Measurements from ENCODE around the gene FGF19.

FGF19 gene

GRCh38 chr11:69667619-69668604 lies 35.9 kb downstream of the FGF19 start:
- no peak for DNase-seq

GRCh38 chr11:69666752-69667536 lies 36.9 kb downstream of the FGF19 start:
- DNase-seq, result no peak

- no peak for DNase-seq
These were observed 37.6 kb downstream of the FGF19 start for GRCh38 chr11:69666261-69666660.

GRCh38 chr11:69665669-69666068 lies 38.2 kb downstream of the FGF19 start:
- DNase-seq, result no peak

GRCh38 chr11:69664901-69665300 lies 38.9 kb downstream of the FGF19 start:
- DNase-seq, result no peak

- DNase-seq, result no peak
These were observed 39.6 kb downstream of the FGF19 start for GRCh38 chr11:69664103-69664775.

- DNase-seq, result no peak
These were observed 40.5 kb downstream of the FGF19 start for GRCh38 chr11:69663326-69663725.

GRCh38 chr11:69662806-69663205 lies 41.0 kb downstream of the FGF19 start:
- no peak for DNase-seq

- DNase-seq, result no peak
These were observed 41.7 kb downstream of the FGF19 start for GRCh38 chr11:69662021-69662698.

- DNase-seq, result no peak
These were observed 42.5 kb downstream of the FGF19 start for GRCh38 chr11:69661413-69661715.

GRCh38 chr11:69660001-69660500 lies 43.8 kb downstream of the FGF19 start:
- DNase-seq, result no peak

- DNase-seq, result no peak
These were observed 44.2 kb downstream of the FGF19 start for GRCh38 chr11:69659591-69659990.

GRCh38 chr11:69658626-69659450 lies 45.0 kb downstream of the FGF19 start:
- no peak for DNase-seq

- DNase-seq, result no peak
These were observed 45.8 kb downstream of the FGF19 start for GRCh38 chr11:69657911-69658625.

- DNase-seq, result no peak
These were observed 46.3 kb downstream of the FGF19 start for GRCh38 chr11:69657456-69657910.

GRCh38 chr11:69656536-69657455 lies 47.0 kb downstream of the FGF19 start:
- no peak for DNase-seq

- DNase-seq, result no peak
These were observed 48.1 kb downstream of the FGF19 start for GRCh38 chr11:69655479-69656428.

GRCh38 chr11:69654660-69655478 lies 49.0 kb downstream of the FGF19 start:
- no peak for DNase-seq
